HT1080 (cell line): ENCODE results near the gene AMACR. TPM values are rescaled to one million over a fixed set of nuclear protein-coding genes. Genes with fewer than 3 reads are reported as not detected.
"Not testable (repeated sequence)": the region's sequence is repeated elsewhere in the genome, so short reads cannot be mapped to it uniquely, and the experiment has no call there.

Experiments
- DNase-seq: peaks from one replicate; pipeline ENCODE4 v3.0.0-alpha.2; 2015; ENCODE audit warnings: low read depth
- total RNA-seq: library from RNA; depleted of rRNA; stranded (reverse); fragments of >200 nt; shearing (Covaris generic); gene quantifications from 2 replicates; pipeline ENCODE4 v1.2.3, GENCODE V29; 2014

The AMACR gene
- total RNA-seq, 1 experiment from 2014 or later, result 12.8 TPM

- DNase-seq, result no peak
These were observed 30.5 kb upstream of the AMACR start for GRCh38 chr5:34038390-34038789.

DNA sequence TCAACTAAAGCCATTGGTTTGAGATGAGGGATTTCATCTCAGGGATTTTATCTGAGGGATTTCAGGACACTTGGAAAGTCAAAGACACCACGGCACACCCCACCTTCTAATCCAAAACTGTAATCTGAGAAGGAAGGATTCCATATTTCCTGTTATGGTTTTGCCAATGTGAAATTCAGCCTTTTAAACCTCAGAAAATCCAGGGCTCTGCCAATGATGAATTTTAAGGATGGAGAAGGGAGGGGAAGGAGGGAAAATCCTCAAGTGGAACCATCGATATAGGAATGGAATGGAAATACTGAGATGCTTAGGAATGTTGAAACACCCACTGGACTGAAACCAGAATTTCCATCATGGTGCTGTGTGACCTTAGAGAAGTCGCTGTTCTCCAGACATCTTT, 29.9 kb upstream of the AMACR start:
- DNase-seq, result no peak

- DNase-seq, result no peak
These were observed 27.9 kb upstream of the AMACR start for GRCh38 chr5:34035756-34036155.

DNA sequence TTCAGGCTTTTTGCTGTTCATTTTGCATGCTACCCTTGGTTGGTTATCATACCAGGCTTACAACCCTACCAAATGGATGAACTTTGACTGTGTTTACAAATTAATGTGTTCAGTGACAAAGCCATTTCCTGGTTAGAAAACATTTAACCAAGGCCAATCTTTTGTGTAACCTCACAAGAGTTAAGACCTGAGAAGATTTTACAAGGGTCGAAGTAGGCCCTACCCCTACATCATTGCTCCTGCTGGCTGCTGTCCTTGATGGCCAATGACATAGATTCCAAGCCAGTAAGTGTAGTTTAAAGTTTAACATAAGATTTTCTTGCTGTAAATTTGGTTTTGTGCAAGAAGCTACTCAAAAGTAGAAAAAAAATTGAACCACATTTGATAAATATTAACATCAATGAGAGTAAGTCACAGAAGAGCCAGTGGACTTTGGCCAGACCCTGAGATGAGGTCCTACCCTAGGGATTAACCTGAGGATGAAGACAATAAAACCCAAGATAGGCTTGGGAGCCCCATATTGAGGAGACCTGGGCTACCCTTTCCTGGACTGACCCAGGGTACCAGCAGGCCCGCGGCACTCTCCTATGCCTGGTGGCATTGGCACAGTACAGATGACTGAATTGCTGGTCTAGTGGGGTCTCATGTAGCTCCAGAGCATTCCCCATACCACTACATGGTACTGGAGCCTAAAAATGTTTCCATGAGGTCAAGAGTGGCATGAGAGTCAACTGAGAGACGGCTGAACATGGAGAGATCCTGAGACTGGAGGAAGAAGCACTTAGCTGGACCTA, 26.9 kb upstream of the AMACR start:
- DNase-seq, result no peak

GRCh38 chr5:34031966-34032365, 24.1 kb upstream of the AMACR start:
- DNase-seq, result no peak

DNA sequence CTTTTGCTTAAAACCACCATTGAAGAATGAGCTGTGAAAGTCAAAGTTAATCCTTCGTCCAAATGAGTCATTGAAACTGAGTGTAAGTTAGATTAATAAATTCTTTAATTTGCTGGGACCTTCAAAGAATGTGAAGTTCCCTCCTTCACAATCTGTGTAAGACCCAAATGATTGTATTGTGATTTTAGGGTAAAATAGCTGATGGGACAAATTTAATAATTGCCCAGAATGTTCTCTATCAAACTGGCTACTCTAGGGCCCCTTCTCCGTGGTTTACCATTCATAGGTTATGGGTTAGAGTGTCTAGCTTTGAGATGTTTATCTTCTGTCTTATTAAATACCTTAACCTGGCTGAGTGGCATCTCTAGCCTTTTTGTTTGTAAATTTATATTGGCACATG, 23.3 kb upstream of the AMACR start:
- no peak for DNase-seq

DNA sequence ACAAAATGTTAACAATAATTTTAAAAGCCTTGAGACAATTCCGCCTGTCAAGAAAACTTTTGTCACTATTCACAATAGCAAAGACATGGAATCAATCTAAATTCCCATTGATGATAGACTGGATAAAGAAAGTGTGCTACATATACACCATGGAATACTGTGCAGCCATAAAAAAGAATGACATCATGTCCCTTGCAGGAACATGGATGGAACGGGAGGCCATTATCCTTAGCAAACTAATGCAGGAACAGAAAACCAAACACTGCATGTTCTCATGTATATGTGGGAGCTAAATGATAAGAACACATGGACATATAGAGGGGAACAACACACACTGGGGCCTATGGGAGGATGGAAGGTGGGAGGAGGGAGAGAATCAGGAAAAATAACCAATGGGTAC, 22.7 kb upstream of the AMACR start:
- not testable (repeated sequence) for DNase-seq

DNA sequence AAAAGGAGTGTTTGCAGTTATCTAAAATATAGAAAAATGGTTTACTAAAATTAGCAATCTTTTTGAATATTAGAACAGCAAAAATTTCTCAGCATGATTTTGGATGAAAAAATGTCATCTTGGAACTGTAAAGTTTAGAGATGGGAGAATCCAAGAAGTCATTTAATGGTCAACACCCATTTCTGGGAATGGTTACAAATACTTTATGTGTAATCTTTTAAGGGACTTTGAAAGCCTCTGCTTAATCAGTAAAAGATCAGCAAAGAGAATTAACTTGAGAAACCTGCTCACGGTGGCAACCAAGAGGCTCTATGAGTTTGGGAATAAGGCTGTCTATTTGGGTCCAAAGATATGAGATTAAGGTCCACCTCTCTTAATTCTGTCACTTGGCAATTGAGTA, 22.2 kb upstream of the AMACR start:
- no peak for DNase-seq

- no peak for DNase-seq
These were observed 20.5 kb upstream of the AMACR start for GRCh38 chr5:34028349-34028748.

DNA sequence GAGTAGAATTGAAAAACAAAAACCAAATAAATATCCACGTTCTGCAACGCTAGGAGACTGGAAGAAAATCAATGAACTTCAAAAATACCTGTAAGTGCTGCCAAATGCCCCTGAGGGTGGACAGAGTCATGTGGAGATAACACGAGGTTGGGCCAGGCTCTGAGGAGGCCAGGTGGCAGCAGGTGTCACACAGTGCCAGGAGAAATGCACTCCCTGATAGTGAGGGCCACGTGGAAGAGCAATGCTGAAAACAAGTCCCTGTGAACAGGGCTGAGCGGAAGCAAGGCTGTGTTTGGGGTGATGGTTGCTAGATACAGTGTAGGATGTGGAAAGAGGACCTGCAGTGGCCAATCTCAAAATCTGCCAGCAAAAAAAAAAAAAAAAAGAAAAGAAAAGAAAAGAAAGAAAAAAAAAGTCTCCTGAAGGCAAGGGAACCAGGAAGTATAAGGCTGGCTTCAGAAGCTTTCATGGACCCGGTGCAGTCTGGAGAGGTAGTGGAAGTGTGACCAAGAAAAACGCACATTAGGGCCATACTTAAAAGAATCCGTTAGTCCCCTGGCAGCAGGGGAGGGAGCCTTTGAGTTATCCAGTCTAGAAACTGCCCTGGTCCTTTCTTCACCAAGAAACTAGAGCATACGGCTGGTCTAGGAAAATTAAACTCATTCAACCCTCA, 18.4 kb upstream of the AMACR start:
- no peak for DNase-seq

DNA sequence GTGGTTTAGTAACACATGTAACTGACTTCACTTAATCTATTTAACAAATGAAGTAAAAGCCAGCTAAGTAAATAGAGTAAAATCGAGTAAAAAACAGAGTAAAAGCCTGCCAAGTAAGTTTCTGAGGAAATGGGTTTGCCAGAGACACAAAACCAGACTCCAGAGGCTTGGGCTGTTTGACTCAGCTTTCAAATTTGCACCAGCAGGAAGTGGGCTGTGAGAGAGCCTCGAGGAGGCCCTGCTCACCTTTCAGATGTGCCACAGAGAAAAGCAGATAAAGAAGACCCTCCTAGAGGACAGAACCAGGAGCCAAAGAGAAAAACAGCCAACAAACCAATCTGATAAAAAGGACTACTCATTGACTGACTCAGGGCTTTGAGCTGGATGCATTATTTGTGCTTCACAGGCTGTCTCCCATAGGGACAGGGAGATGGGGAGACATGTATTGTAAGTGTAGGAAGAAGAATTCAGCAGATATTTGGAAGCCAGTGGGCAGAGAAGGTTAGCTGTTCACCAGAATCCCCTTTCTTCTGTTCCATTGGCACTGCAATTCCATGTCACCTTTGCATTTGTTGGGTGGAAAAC, 14.4 kb upstream of the AMACR start:
- DNase-seq, result peak; percentile 77

DNA sequence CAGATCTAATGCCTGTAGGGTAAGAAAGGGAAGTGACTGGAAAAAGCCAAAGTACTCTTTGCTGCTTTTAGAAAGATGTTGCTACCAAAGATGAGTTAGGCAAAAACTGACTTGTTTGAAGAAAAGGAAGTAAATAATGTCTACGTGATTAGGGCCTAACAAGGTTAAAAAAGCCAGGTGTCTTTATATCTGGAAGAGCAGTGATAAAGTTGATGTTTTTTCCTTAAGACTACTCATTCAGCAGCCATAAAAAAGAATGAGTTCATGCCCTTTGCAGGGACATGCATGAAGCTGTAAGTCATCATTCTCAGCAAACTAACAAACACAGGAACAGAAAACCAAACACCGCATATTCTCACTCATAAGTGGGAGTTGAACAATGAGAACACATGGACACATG, 13.5 kb upstream of the AMACR start:
- no peak for DNase-seq

DNA sequence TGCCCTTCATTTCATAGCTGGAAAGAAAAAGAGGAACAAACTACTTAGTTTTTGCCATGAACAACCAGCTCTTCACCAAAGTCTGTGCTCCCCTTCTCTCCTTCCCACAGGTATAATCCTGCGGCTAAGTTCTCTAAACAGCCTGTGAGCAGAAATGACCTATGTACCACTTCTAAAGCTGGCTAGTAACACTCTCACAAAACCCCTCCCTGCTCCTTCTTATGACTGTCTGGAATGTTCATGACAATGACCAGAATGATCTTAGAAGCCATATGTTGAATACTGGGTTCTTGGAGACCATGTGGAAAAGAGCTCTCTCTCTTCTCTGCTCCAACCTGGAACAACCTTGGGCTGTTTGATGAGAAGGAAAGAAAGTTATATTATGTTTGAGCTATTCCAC, 12.9 kb upstream of the AMACR start:
- DNase-seq, result no peak

GRCh38 chr5:34017254-34017653, 9.4 kb upstream of the AMACR start:
- no peak for DNase-seq

DNA sequence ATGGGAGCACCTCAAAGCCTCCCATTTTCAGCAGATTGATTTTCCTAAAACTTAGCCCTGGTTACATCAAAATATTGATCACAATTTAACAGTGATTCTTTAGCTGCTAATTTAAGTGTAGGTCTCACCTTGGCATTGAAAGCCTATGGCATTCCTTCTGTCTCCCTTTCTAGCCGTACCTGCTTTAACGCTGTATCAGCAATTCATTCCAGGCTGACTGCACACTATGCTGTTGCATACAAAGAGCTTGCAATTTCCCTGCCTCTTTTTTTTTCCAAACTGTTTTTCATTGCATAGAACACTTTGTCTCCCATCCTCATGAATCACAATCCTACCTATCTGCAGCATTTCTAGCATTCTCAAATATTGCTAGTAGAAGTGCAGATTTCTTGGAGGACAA, 8.9 kb upstream of the AMACR start:
- no peak for DNase-seq

DNA sequence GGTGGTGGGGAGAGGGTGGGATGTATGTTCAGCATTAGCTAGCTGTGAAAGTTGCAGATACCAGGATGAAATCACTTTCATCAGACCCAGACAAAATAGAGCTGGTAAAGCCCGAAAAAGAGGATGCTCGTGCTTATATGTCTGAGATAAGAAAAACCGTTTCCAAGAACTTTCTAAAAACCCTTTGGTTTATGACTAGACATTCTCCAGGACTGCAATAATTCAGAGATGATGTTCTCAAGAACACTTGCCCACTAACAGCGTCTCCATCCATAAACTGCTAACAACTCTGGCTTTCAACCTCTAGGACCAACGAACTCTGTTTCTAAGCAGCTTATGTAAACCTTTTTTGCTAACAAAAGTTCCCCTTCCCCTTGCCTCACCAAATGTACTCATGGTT, 8.4 kb upstream of the AMACR start:
- no peak for DNase-seq

DNA sequence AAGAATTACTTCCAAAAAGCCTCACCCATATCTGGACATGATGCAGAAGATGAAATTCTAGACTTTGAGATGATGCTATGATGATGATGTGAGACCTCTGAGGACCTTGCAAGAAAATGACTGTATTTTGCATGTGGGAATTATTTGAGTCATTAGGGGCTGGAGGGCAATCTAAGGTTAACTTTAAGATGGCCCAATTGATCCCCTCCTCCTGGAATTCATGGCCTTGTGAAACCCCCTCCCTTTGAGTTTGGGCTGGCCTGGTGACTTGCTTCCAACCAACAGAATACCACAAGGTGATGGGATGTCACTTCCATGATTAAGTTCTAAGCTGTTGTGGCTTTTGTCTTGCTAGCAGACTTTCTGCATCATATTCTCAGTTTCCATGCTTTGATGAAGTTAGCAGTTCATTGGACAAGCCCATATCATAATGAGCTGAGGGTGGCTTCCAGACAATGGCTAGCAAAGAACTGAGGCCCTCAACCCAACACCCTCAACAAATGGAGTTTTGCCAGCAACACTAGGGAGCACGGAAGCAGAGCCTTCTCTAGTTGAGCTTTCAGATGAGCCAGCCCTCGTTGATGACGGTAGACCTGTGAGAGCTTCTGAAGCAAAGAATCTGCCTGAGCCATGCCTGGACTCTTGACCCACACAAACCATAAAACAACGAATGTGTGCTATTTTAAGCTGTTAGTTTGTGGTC, 7.4 kb upstream of the AMACR start:
- no peak for DNase-seq

- DNase-seq, result no peak
These were observed 6.8 kb upstream of the AMACR start for GRCh38 chr5:34014626-34015025.

DNA sequence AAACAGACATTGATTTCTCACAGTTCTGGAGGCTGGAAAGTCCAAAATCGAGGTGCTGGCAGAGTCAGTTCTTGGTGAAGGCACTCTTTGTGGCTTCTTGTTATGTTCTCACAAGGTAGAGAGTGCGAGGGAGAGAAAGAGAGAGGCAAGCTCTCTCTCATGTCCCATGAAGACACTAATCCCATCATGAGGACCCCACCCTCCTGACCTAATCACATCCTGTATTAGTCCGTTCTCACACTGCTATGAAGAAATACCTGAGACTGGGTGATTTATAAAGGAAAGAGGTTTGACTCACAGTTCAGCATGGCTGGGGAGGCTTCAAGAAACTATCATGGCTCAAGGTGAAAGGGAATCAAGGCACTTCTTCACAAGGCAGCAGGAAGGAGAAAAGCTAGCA, 5.7 kb upstream of the AMACR start:
- peak; percentile 10 for DNase-seq

DNA sequence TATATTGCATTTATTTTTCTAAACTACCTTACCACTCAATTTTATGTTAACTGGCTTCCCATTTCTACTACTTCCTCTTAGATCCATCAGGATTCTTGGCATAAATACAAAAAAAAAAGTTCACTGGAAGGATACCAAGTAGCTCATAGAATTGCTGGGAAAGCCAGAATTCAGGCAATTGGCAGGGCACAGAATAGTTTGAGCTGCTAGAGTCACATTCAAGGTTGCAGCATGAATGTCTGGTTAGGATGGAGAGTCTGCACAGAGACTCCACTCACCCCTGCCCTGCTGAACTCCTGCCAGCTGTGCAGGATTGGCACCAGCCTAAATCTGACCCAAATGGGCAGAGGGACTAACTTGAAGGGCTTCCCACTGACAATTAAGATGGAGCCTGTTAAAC, 4.9 kb upstream of the AMACR start:
- peak; percentile 2 for DNase-seq

GRCh38 chr5:34011536-34011935, 3.7 kb upstream of the AMACR start:
- no peak for DNase-seq

GRCh38 chr5:34010146-34010545, 2.3 kb upstream of the AMACR start:
- DNase-seq, result not testable (repeated sequence)
